GM19438 (cell line): ENCODE data around the gene HTRA3.

Experiments
- ATAC-seq: cut with Tn5 transposase; IDR thresholded peaks from one replicate; pipeline ENCODE4 v1.9.1; 2021; ENCODE audit warnings: low read depth; ENCODE audit not compliant: unreplicated experiment

The HTRA3 gene

GRCh38 chr4:8269535-8270417 lies at the start of gene HTRA3:
TSS of gene HTRA3 (plus strand) at chr4:8269754. CDS start at chr4:8269969, 215 bp downstream.
- ATAC-seq: no peak

GRCh38 chr4:8220661-8221450 lies 48.7 kb upstream of the HTRA3 start:
- no peak for ATAC-seq

GRCh38 chr4:8221476-8221875 lies 48.1 kb upstream of the HTRA3 start:
- no peak for ATAC-seq

GRCh38 chr4:8221985-8222384 lies 47.6 kb upstream of the HTRA3 start:
- no peak for ATAC-seq

GRCh38 chr4:8222609-8223388 lies 46.8 kb upstream of the HTRA3 start:
- ATAC-seq: no peak

GRCh38 chr4:8224267-8224974 lies 45.1 kb upstream of the HTRA3 start:
- no peak for ATAC-seq

GRCh38 chr4:8224975-8225625 lies 44.5 kb upstream of the HTRA3 start:
- no peak for ATAC-seq

GRCh38 chr4:8225706-8226443 lies 43.7 kb upstream of the HTRA3 start:
- no peak for ATAC-seq

GRCh38 chr4:8227201-8227770 lies 42.3 kb upstream of the HTRA3 start:
- no peak for ATAC-seq

- ATAC-seq: no peak
These were observed 41.7 kb upstream of the HTRA3 start for GRCh38 chr4:8227771-8228318.

GRCh38 chr4:8228319-8229250 lies 41.0 kb upstream of the HTRA3 start:
- ATAC-seq: peak; percentile 68

GRCh38 chr4:8229331-8229975 lies 40.1 kb upstream of the HTRA3 start:
- no peak for ATAC-seq

- ATAC-seq: no peak
These were observed 39.5 kb upstream of the HTRA3 start for GRCh38 chr4:8230033-8230432.

- no peak for ATAC-seq
These were observed 38.7 kb upstream of the HTRA3 start for GRCh38 chr4:8230891-8231290.

- no peak for ATAC-seq
These were observed 38.0 kb upstream of the HTRA3 start for GRCh38 chr4:8231551-8232049.

GRCh38 chr4:8232748-8233147 lies 36.8 kb upstream of the HTRA3 start:
- ATAC-seq: no peak
